B cell (primary cell): Measurements from ENCODE around the gene PIP4K2A.

Source experiments
- CTCF ChIP-seq: fragments of 200-600 bp; IDR thresholded peaks from one replicate; pipeline ENCODE4 v1.8.0; 2022; ENCODE audit warnings: antibody characterized with exemption, mild to moderate bottlenecking
- EZH2 ChIP-seq: IDR thresholded peaks from 2 replicates; pipeline ENCODE4 v1.6.1; 2012; ENCODE audit warnings: borderline replicate concordance, low read depth, mild to moderate bottlenecking, moderate library complexity, low read length; ENCODE audit not compliant: insufficient read depth, poor library complexity, severe bottlenecking

DNA sequence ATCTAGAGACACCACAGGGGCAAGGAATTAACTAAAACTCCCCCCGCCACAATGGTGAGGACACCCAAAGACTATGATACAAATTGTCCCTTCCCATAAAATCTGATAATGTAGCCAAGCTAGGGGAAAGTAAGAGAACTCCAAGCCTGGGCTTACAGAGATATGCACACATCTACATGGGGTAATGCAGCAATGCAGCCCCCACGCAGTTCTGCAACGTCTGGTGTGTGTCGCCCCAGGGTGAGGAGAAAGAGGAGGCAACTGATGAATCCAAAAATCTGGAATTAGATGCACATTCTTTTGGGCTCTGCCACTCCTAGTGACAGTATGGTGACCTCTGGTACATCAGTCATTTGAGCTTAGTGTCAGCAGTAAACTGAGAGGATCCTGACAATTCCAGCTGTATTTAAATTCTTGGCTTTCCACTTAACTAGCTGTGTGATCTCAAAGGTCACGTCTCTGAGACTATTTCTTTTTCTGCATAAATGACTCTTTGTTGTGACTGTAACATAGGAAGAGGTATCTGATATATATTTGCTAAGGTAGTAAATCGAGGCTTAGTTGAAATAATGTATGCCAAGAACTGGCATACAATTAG, 51.5 kb downstream of the PIP4K2A start:
- TF ChIP-seq EZH2 (no peak), CTCF (no peak)
